K562 (cell line): Measurements from ENCODE around the gene ACSF3. TPM values are rescaled to one million over a fixed set of nuclear protein-coding genes. Genes with fewer than 3 reads are reported as not detected.

Experiments
- ATAC-seq: fragments of 200-7000 bp; cut with Tn5 transposase; 3 replicates; pipeline ENCODE4 v1.9.1; 2020; ENCODE audit warnings: moderate library complexity
- BruUV-seq: library from RNA; stranded (reverse); fragments of 400-500 nt; replicated peaks from 2 replicates; lab custom pipeline; 2021; lab: Mats Ljungman, UMichigan
- CTCF ChIA-PET: fragments of 300-600 bp; formaldehyde crosslinking; extraction: SDS; loops from one replicate; lab custom pipeline; 2021; ENCODE audit warnings: low intra/inter-chr PET ratio; lab: Yijun Ruan, JAX
- POLR2A ChIA-PET: fragments of 300-600, 350-650 bp; sonication (Branson Sonifier 250); formaldehyde crosslinking; extraction: SDS; loops from one replicate; lab custom pipeline; 2021; ENCODE audit warnings: antibody characterized with exemption, inconsistent platforms; lab: Yijun Ruan, JAX
- DNase-seq, 4 experiments: peaks; one replicate each; pipeline versions ENCODE4 v3.0.0 to v3.0.0-alpha.2; 2011 to 2018; ENCODE audit warnings: low spot score in 3 of 4, mixed read lengths in 3 of 4; ENCODE audit errors: extremely low read depth in 1 of 4
- FAIRE-seq: peaks from 2 replicates; lab custom pipeline; 2011; peaks lifted over from hg19 to GRCh38; lab: Jason Lieb, UNC
- H2AFZ ChIP-seq: 2 replicates; pipeline ENCODE4 v1.6.0; 2011; ENCODE audit warnings: low read depth, low read length, control low read depth, inconsistent platforms
- H3K27ac ChIP-seq: fragments of 200-600 bp; 3 replicates; pipeline ENCODE4 v1.8.0; 2011; ENCODE audit warnings: low read depth, mild to moderate bottlenecking, control low read depth, inconsistent platforms, low read length, moderate library complexity, mixed read lengths; ENCODE audit errors: extremely low read depth
- H3K27me3 ChIP-seq, 2 experiments: fragments of 300-600 bp in 1 of 2; 2 replicates in 1 of 2; 3 replicates in 1 of 2; pipeline versions ENCODE4 v1.6.0 to v1.8.0; 2011; ENCODE audit warnings: inconsistent platforms in 2 of 2, low read length in 2 of 2, mild to moderate bottlenecking in 1 of 2, mixed read lengths in 1 of 2, moderate library complexity in 1 of 2; ENCODE audit not compliant: control insufficient read depth in 2 of 2, insufficient read depth in 2 of 2
- H3K36me3 ChIP-seq: fragments of 300-600 bp; 3 replicates; pipeline ENCODE4 v1.8.0; 2011; ENCODE audit warnings: mild to moderate bottlenecking, low read length, inconsistent platforms; ENCODE audit not compliant: control insufficient read depth, insufficient read depth
- H3K4me1 ChIP-seq, 2 experiments: fragments of 200-600 bp in 1 of 2; replicated peaks in 1 of 2; 2 replicates in 1 of 2; 3 replicates in 1 of 2; pipeline versions ENCODE4 v1.5.1 to v1.8.0; 2011; ENCODE audit warnings: inconsistent platforms in 2 of 2, low read length in 2 of 2, mild to moderate bottlenecking in 1 of 2, mixed read lengths in 1 of 2, moderate library complexity in 1 of 2; ENCODE audit not compliant: control insufficient read depth in 2 of 2, insufficient read depth in 2 of 2
- H3K4me2 ChIP-seq: 2 replicates; pipeline ENCODE4 v1.6.1; 2011; ENCODE audit warnings: low read length, control low read depth, inconsistent platforms, mixed read lengths; ENCODE audit not compliant: insufficient read depth
- H3K4me3 ChIP-seq: fragments of 200-600 bp; sonication (generic), shearing (Covaris generic); 2 replicates; pipeline ENCODE4 v1.5.1; 2016; ENCODE audit warnings: control low read depth, inconsistent platforms
- H3K79me2 ChIP-seq: fragments of 200-600 bp; 3 replicates; pipeline ENCODE4 v1.8.0; 2011; ENCODE audit warnings: low read length, inconsistent platforms; ENCODE audit not compliant: control insufficient read depth, insufficient read depth
- H3K9ac ChIP-seq, 2 experiments: 2 replicates each; pipeline versions ENCODE4 v1.6.0 to v1.6.1; 2011; ENCODE audit warnings: low read depth in 2 of 2, low read length in 2 of 2, control low read depth in 1 of 2, inconsistent platforms in 1 of 2, mild to moderate bottlenecking in 1 of 2, mixed read lengths in 1 of 2; ENCODE audit not compliant: insufficient read depth in 1 of 2
- H3K9me1 ChIP-seq: one replicate; pipeline ENCODE4 v1.6.0; 2011; ENCODE audit warnings: inconsistent platforms, mild to moderate bottlenecking, low read length, moderate library complexity; ENCODE audit not compliant: control insufficient read depth, insufficient read depth
- H3K9me3 ChIP-seq: replicated peaks from 2 replicates; pipeline ENCODE4 v1.5.1; 2011; ENCODE audit warnings: low read depth, low read length, inconsistent platforms; ENCODE audit not compliant: control insufficient read depth, insufficient read depth
- H4K20me1 ChIP-seq: replicated peaks from 2 replicates; pipeline ENCODE4 v1.6.1; 2011; ENCODE audit warnings: low read length, inconsistent platforms, mixed read lengths; ENCODE audit not compliant: control insufficient read depth, insufficient read depth
- ATF6 ChIP-seq: sonication (generic); formaldehyde crosslinking; IDR thresholded peaks from 2 replicates; pipeline ENCODE4 v1.4.0; 2020; ENCODE audit warnings: mild to moderate bottlenecking, missing genetic modification reagents
- GATA2 ChIP-seq: sonication (generic); formaldehyde crosslinking; IDR thresholded peaks from 2 replicates; pipeline ENCODE4 v1.4.0; 2020; ENCODE audit warnings: mild to moderate bottlenecking, missing genetic modification reagents
- MECOM ChIP-seq: fragments of 250-450 bp; sonication (Bioruptor Pico); IDR thresholded peaks from 2 replicates; pipeline ENCODE4 v1.8.0; 2022; ENCODE audit warnings: inconsistent platforms
- MTA3 ChIP-seq: fragments of 450-650 bp; formaldehyde crosslinking; IDR thresholded peaks from 2 replicates; pipeline ENCODE4 v1.6.1; 2017; ENCODE audit warnings: mild to moderate bottlenecking, borderline replicate concordance
- RAD51 ChIP-seq: fragments of 450-650 bp; IDR thresholded peaks from 2 replicates; pipeline ENCODE4 v1.7.1; 2016; ENCODE audit warnings: low read depth, mild to moderate bottlenecking, borderline replicate concordance
- RBM22 ChIP-seq: fragments of 200-400 bp; formaldehyde crosslinking; IDR thresholded peaks from 2 replicates; pipeline ENCODE4 v1.6.1; 2018; ENCODE audit warnings: low read length, low read depth; ENCODE audit not compliant: poor library complexity, severe bottlenecking
- RBM25 ChIP-seq: fragments of 200-400 bp; formaldehyde crosslinking; IDR thresholded peaks from 2 replicates; pipeline ENCODE4 v1.6.1; 2018; ENCODE audit warnings: low read length, low read depth, moderate library complexity; ENCODE audit not compliant: severe bottlenecking
- TBL1XR1 ChIP-seq, 2 experiments: IDR thresholded peaks; 2 replicates each; pipeline ENCODE4 v1.6.1; 2012; ENCODE audit warnings: improper control_type of control experiment in 2 of 2, low read length in 2 of 2, mild to moderate bottlenecking in 1 of 2
- ZNF41 ChIP-seq: fragments of 250-450 bp; sonication (Bioruptor Pico); conservative IDR thresholded peaks from 2 replicates; pipeline ENCODE4 v1.4.0; 2020; ENCODE audit warnings: mild to moderate bottlenecking
- ZNF57 ChIP-seq: fragments of 450-650 bp; formaldehyde crosslinking; IDR thresholded peaks from 2 replicates; pipeline ENCODE4 v1.4.0; 2020; ENCODE audit warnings: mild to moderate bottlenecking, moderate library complexity
- ZNF695 ChIP-seq: fragments of 450-650 bp; formaldehyde crosslinking; IDR thresholded peaks from 2 replicates; pipeline ENCODE4 v1.4.0; 2020; ENCODE audit warnings: mild to moderate bottlenecking, moderate library complexity
- ZNF717 ChIP-seq: fragments of 250-450 bp; sonication (Bioruptor Pico); IDR thresholded peaks from 2 replicates; pipeline ENCODE4 v1.5.0; 2021
- WGBS: fragments of 100-300 bp; shearing (Covaris generic); methylation state at CpG from one replicate; pipeline ENCODE4 v1.1.6; 2016; ENCODE audit warnings: low coverage, mixed read lengths; ENCODE audit not compliant: insufficient coverage; ENCODE audit errors: missing lambda C conversion rate; 5-methylcytosine and 5-hydroxymethylcytosine counted together
- in situ Hi-C: fragments of 300-500 bp; cut with MboI; formaldehyde crosslinking; loops from 4 replicates; pipeline ENCODE4 v1.15.0; 2018; ENCODE audit warnings: inconsistent platforms, mixed read lengths
- intact Hi-C: fragments of 100-400 bp; cut with micrococcal nuclease; formaldehyde crosslinking; loops from 2 replicates; pipeline ENCODE4 v1.14.2; 2022
- polyA plus RNA-seq, 8 experiments: library from polyadenylated mRNA; depleted of rRNA in 4 of 8; stranded (reverse) in 5 of 8; unstranded in 3 of 8; fragments of >200 nt; fragmentation: Nextera tagmentation in 2 of 8; fragmentation: Illumina TruSeq in 1 of 8; extraction: Ambion mirVana in 2 of 8; extraction: Trizol in 1 of 8; gene quantifications; 2 replicates each; pipeline versions ENCODE4 v1.2.1 to v1.2.3, GENCODE V29; 2011 to 2014; ENCODE audit warnings: inconsistent platforms in 1 of 8, missing spikeins in 1 of 8
- total RNA-seq, 7 experiments: library from RNA; depleted of rRNA in 6 of 7; stranded (reverse); fragments of >200 nt in 6 of 7; fragmentation: Illumina TruSeq in 2 of 7; extraction: Trizol in 2 of 7; gene quantifications; 2 replicates each; pipeline versions ENCODE4 v1.2.1 to v1.2.3, GENCODE V29; 2011 to 2021; ENCODE audit warnings: low replicate concordance in 1 of 7
- TF ChIP-seq, protein P1 (sequence below): fragments of 250-450 bp; sonication (Bioruptor Pico); IDR thresholded peaks from 2 replicates; pipeline ENCODE4 v1.4.0; 2020

Gene ACSF3
- total and polyA plus RNA-seq, 9 of the 15 experiments (the other 6 are each of a cell fraction or from before 2014, with no cell fraction given) = 0.77 to 32.8 (median 14.7) TPM

DNA sequence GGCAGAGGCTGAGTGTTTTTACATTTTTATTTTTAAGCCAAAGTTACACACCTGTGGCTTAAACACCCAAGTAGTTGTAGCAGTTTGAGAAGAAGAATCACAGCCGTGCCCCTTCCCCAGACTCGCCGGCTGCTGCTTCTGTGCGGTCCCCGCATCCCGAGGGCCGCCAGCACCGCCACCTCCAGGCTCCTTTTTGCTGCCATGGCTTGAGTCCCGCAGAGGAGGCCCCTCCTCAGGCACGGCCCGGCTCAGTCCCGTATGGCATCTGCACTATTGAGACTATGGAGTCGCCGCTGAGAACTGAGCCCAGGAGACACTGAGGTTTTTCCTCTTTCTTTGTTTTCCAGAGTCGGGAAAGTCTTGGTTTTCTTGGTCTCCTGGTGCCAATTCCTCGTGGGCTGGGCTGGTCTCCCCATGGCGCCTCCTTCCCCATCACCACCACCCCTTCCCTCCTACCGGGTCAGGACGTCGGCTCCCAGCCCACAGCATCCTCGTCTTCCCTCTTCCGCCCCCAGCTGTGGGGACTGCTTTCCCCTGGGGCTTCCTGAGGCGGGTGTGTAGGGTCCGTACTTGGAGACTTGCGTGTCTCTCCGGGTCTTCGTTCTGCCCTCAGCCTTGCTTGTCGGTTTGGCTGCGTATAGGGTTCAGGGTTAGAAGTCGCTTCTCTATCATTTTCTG lies 45.3 kb downstream of the ACSF3 start:
- Histone ChIP-seq H2AFZ (no peak overlapping the region), H3K27me3 (no peaks in the 10 kb centered on the region), H3K4me1 (peaks cover 0 to 18% of the 10 kb centered on the region in 2 experiments; a peak in 2 of 5 replicates), H4K20me1 (no peaks in the 10 kb centered on the region), H3K9ac (no peak overlapping the region; a peak in 1 of 4 replicates), H3K36me3 (peaks cover 38% of the 10 kb centered on the region; the same call in 2 of the 3 replicates), H3K9me3 (no peaks in the 10 kb centered on the region), H3K4me2 (no peak overlapping the region), H3K27ac (no peak overlapping the region), H3K79me2 (no peaks in the 10 kb centered on the region), H3K4me3 (no peak overlapping the region), H3K9me1 (no peaks in the 10 kb centered on the region)
- no peak for FAIRE-seq
- no peak for ATAC-seq
- intact Hi-C loops = no loop called here
- DNase-seq = no peak
- no TSS peak for BruUV-seq
- in situ Hi-C loops = no loop called here
- ChIA-PET POLR2A (no interaction called here), CTCF (no interaction called here)
- TF ChIP-seq MTA3 (no peak), ZNF695 (CRISPR knock-in tag) (no peak), TBL1XR1 (IDR thresholded peaks at IDR 0.05; ENCODE audit: low read length in 2 of 2) (no peak), MECOM (CRISPR knock-in tag) (no peak), ATF6 (CRISPR knock-in tag) (no peak), RBM22 (no peak), RBM25 (no peak), ZNF41 (CRISPR knock-in tag) (no peak), ZNF57 (CRISPR knock-in tag) (no peak), GATA2 (CRISPR knock-in tag) (no peak), ZNF717 (CRISPR knock-in tag) (no peak), RAD51 (no peak)
- TF ChIP-seq, protein P1, sequence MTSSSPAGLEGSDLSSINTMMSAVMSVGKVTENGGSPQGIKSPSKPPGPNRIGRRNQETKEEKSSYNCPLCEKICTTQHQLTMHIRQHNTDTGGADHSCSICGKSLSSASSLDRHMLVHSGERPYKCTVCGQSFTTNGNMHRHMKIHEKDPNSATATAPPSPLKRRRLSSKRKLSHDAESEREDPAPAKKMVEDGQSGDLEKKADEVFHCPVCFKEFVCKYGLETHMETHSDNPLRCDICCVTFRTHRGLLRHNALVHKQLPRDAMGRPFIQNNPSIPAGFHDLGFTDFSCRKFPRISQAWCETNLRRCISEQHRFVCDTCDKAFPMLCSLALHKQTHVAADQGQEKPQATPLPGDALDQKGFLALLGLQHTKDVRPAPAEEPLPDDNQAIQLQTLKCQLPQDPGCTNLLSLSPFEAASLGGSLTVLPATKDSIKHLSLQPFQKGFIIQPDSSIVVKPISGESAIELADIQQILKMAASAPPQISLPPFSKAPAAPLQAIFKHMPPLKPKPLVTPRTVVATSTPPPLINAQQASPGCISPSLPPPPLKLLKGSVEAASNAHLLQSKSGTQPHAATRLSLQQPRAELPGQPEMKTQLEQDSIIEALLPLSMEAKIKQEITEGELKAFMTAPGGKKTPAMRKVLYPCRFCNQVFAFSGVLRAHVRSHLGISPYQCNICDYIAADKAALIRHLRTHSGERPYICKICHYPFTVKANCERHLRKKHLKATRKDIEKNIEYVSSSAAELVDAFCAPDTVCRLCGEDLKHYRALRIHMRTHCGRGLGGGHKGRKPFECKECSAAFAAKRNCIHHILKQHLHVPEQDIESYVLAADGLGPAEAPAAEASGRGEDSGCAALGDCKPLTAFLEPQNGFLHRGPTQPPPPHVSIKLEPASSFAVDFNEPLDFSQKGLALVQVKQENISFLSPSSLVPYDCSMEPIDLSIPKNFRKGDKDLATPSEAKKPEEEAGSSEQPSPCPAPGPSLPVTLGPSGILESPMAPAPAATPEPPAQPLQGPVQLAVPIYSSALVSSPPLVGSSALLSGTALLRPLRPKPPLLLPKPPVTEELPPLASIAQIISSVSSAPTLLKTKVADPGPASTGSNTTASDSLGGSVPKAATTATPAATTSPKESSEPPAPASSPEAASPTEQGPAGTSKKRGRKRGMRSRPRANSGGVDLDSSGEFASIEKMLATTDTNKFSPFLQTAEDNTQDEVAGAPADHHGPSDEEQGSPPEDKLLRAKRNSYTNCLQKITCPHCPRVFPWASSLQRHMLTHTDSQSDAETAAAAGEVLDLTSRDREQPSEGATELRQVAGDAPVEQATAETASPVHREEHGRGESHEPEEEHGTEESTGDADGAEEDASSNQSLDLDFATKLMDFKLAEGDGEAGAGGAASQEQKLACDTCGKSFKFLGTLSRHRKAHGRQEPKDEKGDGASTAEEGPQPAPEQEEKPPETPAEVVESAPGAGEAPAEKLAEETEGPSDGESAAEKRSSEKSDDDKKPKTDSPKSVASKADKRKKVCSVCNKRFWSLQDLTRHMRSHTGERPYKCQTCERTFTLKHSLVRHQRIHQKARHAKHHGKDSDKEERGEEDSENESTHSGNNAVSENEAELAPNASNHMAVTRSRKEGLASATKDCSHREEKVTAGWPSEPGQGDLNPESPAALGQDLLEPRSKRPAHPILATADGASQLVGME (CRISPR knock-in tag) = no peak
- WGBS = 92% methylated on average over 24 of the region's 30 CpGs
